GM12875 (cell line): ENCODE measurements around the gene TNNI3K.

Experiments used
- H3K4me3 ChIP-seq: one replicate; pipeline ENCODE4 v1.5.1; 2011; ENCODE audit warnings: low read depth, low read length, control low read depth
- CTCF ChIP-seq: IDR thresholded peaks from 2 replicates; pipeline ENCODE4 v1.5.1; 2011; ENCODE audit warnings: low read depth, mild to moderate bottlenecking, control low read depth, inconsistent platforms, low read length, moderate library complexity, borderline replicate concordance; ENCODE audit not compliant: insufficient read depth

The TNNI3K gene

GRCh38 chr1:74468982-74469603 is 233.9 kb downstream of the TNNI3K start:
- no peak overlapping the region for H3K4me3 ChIP-seq
- TF ChIP-seq CTCF: peak; percentile 21; the same call in 1 of the 2 replicates

DNA sequence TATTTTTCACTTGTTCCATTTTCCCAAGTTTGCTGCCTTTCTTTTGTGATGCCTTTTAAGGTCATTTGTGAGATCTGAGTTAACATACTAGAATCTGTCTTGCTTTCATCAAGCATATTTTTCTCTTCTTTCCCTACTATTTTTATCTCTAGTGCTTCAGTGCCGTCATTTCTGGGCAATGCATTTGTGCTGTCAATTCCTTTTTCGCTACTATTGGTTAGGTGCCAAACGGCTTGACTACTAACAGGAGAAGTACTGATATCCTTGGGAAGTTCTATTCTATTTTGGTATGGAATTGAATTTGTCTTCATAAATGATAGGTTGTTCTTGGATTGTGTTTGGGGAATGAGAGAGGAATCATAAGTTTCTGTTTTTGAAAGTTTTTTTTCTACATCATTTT is 235.1 kb downstream of the TNNI3K start:
- no peak for TF ChIP-seq CTCF
- no peak overlapping the region for H3K4me3 ChIP-seq

DNA sequence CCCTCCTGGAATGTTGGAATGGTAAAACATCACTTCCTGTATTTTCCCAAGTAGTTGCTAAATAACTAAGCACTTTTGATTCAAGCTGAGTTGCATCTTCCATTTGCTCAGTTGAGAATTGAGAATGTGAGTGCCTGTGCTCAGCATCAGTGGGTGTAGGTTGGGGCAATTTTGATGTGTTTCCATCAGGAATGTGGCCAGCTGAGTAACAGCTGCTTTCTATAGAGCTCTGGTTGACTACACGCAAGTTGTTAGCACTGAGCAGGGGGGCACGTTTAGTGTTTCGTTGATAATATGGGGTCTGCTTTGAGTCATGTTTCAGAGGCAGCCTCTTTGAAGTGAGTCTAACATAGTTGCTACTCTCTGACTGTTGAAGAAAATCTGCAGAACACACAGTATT is 235.7 kb downstream of the TNNI3K start:
- no peak for TF ChIP-seq CTCF
- no peak overlapping the region for H3K4me3 ChIP-seq

GRCh38 chr1:74471470-74471869 is 236.3 kb downstream of the TNNI3K start:
- no peak overlapping the region for H3K4me3 ChIP-seq
- TF ChIP-seq CTCF: no peak

- no peak for TF ChIP-seq CTCF
Observed at GRCh38 chr1:74474585-74474984, 239.4 kb downstream of the TNNI3K start.

GRCh38 chr1:74478979-74479378 is 243.8 kb downstream of the TNNI3K start:
- H3K4me3 ChIP-seq: no peak overlapping the region
- TF ChIP-seq CTCF: no peak

More at GRCh38 chr1:74474585-74474984, 239.4 kb downstream of the TNNI3K start:
- H3K4me3 ChIP-seq: no peak overlapping the region

- no peak overlapping the region for H3K4me3 ChIP-seq
- TF ChIP-seq CTCF: no peak
Observed at GRCh38 chr1:74480068-74480467, 244.9 kb downstream of the TNNI3K start.
